ENCODE measurements around the gene ZBTB17.
"Not testable (repeated sequence)": the region's sequence is repeated elsewhere in the genome, so short reads cannot be mapped to it uniquely, and the experiment has no call there.

Gene ZBTB17

DNA sequence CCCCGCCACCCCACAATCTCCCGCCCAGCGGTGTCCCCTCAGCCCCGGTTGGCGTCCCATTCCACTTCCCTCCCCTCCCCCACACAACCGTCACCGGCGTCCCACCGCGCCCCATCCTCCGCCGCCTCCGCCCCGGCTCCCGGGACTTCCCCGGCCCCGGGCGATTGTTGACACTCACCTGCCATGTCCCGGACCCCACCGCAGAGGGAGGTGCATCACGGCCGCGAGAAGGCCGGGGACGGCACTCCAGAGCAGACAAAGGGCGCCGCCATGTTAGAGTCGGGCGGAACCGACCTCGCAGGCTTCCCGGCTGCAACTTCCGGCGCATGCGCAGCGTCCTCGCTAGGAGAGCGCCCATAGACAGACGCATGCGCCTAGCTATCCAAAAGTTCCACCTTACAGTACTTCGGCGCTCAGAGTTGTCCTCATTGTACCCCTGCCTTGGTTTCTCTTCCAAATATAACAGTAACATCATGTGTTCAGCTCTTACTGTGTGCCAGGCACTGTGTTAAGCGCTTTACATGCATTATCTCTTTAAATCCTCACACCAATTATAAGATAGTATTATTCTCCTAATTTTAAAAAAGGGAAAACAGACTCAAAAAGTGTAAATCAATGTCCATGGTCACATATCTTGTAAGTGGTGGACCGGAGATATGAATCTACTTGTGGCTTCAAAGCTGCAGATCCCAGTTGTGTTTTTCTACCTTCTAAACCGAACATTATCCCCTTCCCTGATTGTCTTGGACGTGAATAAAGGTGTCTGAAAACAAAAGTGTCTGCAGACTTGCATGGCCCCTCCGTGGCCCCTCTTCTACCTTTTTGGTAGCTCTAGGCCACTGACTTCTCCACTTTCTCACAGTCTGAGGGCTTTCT lies at the start of gene ZBTB17:
ZBTB17 (minus strand) TSS at position 297 of the 876 bp plus-strand sequence. CDS start 27,606 bp downstream, outside the sequence.
- no peak for FAIRE-seq

DNA sequence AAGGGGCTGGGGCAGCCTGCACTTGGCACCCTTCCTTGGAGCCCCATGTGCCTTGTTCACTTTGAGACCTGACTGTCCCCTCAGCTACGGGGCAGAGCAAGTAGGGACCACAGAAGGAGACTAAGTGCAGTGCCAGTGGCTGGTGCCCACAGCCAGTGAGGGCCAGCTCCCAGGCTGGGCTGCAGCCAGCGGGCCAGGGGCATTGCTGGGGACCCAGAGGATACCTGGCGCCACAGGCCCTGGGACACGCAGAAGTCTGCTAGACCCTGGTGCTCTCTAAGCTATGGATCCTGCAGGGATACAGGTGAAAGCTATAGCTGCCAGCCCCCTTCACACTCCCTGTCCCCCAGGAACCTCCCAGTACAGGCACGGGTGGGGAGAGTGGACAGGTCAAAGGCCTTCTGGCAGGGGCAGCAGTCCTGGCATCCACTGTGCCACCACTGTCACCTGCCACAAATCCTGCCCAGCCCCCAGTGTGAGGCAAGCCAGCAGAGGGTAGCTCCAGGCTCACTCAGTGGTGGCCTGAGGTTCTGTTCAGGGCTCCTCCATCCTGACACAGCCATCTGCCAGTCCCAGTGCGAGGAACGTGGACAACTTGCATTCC lies 47.3 kb upstream of the ZBTB17 start:
- no peak for FAIRE-seq

DNA sequence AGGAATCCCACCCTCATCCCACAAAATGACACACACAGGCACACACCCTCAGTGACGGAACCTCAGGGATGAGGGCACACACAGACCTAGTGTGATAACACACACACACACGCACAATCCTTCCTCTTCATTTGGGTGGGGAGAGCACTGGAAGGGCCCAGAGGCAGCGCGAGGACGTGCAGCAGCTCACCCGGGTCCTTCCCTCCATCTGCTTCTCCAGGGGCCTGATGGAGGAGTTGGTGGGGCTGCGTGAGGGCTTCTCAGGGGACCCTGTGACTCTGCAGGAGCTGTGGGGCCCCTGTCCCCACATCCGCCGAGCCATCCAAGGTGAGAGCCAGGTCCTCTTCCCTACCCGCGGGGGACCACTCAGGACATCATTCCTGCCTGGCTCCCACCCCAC lies 46.5 kb upstream of the ZBTB17 start:
- no peak for FAIRE-seq

DNA sequence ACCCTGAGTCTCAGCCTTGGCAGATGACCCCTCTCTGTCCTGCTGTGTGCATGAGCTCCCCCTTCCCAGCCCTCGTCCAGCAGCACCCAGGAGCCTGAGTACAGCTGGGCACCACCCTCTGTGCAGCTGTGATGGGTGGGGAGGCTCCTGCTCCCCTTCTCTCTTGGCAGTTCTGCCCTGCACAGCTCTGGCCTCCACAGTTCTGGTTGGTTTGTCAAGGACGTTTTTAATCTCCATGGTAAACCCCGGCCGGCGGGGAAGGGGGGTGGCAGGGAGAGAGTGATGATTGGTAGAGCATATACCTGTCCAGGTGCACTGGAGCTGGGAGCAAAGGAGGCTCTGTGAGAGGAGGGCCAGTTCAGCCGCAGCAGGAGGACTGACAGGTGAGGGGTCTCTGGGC lies 45.8 kb upstream of the ZBTB17 start, which contains the start of gene CLCNKA:
CLCNKA (plus strand) TSS at position 356 of the 400 bp plus-strand sequence. CDS start 584 bp downstream, outside the sequence.
- no peak for FAIRE-seq

DNA sequence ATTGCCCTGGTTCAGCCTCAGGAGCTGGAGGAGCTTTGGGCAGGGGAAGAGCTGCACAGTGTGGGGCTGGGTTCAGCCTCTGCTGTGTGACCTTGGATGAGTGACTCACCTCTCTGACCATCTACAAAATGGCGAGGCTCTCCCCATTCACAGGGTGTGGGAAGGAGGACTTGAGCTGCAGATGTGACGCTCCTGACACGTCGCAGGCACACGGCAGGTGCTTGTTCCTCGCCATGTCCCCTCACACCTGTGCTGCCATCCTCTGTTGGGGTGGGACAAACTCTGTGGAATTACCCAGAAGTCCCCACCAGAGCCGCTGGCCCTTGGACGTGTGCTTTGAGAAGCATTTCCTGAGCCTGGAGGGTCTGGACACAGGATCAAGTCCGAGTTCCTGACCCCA lies 45.0 kb upstream of the ZBTB17 start:
- not testable (repeated sequence) for FAIRE-seq

DNA sequence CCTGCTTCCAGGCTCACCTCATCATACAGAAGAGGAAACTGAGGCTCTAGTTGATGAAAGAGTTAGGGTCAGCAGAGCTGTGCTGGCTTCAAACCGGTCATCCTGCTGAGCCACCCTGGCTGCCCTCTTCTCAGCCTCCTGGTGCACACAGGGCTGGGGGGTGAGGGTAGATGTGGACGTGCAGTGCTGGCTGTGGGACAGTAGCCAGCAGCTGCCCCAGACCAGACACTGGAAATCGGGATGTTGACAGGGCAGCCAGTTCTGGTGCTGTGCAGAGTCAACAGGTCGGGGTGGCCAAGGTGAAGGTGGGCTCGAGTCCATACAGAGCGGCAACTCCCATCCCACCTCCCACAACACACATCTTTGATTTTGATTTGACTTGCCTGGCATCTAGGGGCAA lies 44.4 kb upstream of the ZBTB17 start:
- FAIRE-seq, result no peak

DNA sequence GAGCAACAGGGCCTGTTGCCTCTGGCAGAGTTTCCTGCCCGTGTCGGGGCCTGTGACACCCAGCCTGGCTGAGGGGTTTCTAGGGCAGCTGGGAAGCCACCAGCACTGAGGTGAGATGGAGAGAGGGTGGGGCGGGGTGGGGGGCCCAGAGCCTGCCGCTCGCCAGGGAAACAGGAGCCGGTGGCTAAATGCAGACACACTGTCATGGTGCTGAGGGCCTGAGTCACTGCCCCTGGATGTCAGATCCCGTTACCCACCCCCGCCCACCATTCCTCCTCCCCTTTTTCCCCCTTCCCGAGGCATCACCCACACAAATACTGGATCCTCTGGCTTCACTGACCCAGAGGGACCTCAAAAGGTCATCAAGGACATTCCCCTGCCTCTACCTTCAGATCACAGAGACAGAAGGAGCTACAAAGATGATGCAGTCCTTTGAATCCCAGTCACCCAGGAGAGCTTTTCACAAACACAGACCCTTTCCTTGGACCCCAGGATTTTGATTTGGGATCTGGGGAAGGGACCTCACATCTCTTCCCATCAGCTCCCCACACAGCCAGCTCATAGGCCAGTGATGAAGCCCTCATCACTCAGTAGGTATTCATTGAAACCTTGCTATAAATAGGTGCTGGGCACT lies 43.9 kb upstream of the ZBTB17 start:
- FAIRE-seq, result no peak

DNA sequence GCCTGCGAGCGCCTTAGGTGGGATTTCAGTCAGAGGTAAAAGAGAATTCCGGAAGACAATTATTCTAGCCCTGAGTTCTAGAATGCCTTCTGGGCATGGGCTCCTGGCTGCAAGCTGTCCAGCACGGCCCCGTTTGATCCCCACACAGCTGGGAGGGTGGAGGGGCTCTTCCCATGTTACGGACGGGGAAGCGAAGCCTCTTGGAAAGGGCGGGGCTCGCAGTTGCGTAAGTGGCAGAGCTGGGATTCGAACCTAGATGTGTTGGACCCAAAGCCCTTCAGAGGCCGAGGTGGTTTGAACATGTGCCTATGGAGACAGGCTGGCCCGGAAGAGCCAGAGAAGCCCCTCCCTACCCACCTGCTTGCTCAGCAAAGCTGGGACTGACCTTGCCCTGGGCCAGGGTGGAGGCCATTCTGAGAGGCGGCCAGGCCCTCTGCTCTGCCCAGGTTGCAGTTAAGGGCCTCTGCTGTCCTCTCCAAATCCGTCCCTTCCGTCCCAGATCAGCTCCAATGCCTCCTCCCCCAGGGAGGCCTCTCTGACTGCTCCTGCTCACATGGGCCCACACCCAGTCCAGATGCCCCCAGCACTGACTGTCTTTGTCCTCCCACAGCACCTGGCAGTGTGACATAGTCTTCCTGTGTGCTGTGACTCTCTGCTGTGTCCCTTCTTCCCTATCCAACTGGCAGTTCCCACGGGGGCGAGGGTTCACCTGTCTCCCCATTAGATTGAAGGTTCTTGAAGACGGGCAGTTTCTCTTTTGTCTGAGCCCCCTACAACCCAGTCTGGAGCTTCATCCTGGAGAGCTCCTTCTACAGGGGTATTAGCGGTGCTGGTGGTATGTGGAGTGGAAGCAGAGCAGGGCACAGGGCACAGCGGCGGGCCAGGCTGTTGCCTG lies 43.1 kb upstream of the ZBTB17 start:
- no peak for FAIRE-seq

DNA sequence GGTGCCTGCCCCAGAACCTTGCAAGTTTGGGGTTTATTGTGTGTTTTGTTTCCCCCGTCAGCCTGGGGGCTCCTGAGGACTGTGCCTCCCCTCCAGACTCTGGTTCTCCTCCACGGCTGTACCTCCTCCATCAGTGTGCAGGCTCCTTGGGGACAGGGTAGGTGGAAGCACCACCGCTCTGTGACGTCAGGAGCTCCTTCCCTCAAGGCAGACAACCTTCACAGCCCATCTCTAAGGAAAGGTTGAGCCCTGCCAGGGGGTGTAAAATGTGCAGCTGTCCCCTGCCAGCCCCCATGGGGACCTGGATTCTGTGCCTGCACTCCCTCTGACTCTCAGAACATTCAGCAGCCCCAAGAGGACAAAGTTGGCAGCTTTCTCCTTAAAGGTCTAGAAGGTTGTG lies 42.4 kb upstream of the ZBTB17 start:
- no peak for FAIRE-seq

DNA sequence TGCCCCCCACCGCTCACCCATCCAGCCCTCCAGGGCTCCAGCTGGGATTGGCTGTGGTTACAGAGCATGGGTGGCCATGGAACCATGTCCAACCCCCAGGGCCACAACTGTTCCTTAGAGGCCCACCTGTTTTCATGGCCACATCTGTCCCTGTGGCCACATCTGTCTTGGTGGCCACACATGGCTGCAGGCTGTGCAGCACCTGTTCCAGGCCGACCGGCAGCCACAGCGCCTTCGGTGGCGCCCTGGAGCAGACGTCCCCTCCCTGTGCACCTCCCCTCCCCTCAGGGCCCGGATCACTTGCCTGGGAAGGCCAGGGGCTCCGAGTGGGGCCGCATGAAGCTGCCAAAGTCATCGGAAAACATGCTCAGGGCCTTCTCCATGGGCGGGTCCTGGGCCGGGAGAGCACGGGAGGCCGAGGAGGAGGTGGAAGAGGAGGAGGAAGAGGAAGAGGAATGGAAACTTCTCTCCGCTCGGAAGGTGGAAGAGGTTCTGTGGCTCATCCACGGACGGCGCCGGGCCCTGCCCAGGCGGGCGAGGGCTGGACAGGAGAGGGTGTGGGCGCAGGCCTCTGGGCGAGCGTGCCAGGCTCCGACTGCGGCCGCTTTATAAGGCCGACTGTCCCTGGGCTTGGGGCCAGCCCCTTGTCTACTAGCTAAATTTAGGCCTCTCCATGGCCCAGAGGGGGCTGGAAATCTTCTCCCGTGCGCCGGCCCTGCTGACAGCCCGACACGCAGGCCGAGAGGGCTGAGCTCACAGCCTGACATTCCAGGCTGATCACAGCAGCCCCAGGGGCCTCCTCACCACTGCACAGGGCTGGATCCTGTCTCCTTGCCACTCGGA lies 41.8 kb upstream of the ZBTB17 start, which contains the start of gene HSPB7:
HSPB7 (minus strand) TSS at position 583 of the 843 bp plus-strand sequence; CDS start at position 503, 80 bp downstream.
- no peak for FAIRE-seq

DNA sequence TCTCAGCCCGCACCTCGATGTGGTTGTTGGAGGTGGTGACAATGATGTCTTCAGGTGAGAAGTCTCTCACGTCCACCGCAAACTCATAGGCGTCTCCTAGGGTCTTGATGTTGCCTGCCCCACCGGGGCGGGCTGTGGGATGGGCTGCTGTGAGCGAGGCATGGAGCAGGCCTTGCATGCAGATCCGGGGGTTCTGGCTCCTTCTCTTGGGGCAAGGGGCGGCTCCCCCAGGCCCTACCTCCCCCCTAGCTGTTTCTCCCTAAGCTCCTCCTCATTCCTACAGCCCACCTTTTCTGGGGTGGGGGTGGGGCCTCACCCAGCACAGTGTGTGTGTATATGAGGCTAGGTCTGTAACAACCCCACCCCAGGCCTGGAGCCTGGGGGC lies 41.2 kb upstream of the ZBTB17 start:
- FAIRE-seq, result no peak

DNA sequence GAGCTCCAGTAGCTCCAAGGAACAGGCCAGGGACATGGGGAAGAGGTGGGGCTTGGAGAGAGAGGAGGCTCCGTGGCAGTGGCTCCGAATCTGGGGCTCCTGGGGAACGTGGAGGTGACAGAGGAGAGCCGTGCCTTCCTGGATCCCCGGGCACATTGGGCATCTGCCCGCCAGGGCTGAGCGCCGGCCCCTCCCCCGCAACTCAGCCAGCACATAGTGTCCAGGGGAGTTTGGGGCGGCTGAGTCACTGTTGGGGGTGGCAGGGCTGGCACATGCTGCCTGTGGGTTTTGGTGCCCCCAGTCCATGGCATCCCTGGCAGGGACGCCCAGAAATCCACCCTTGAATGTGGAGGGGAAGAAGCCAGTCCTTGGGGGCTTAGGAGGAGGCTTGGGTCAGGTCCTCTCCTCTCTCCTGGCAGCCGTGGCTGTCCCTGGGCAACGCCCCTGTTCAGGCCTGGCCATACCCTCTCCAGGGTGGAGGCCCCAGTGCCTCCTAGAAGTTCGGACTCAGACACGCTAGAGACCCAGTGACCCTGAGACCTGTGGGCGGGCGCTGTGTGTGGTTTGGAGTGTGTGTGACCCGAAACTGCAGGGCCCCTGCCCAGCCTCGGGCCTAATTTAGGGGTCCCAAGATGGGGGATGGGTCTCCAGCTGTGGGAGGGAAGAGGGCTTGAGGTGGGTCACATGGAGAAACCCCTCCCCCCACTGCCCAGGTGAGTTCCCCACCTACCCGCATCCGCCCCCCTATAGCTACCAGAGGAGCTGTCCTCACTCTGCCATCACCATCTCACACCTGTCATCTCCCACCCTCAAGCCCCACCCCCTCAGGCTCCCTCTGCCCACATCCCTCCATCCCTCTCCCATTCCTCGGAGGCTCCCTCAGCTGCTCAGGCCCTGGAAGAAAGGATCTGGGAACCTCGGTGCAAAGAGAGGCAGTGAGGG lies 40.3 kb upstream of the ZBTB17 start:
- no peak for FAIRE-seq

DNA sequence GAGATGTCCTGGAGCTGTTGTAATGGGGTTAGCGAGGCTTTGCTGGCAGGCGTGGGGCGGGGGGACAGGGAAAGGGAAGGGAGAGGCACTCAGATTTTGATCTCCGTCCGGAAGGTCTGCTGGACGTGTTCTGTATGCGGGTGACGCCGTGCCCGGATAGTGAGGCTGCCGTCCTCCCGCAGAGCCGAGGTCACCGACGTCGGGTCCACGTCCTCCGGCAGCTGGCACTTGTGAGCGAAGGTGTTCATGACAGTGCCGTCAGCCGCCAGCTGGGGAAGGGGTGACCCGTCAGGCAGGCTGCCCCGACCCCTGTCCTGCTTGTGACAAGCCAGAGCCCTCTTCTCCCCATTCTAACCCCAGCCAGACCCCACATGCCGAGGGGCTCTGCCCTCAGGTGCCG lies 39.6 kb upstream of the ZBTB17 start:
- FAIRE-seq, result no peak

DNA sequence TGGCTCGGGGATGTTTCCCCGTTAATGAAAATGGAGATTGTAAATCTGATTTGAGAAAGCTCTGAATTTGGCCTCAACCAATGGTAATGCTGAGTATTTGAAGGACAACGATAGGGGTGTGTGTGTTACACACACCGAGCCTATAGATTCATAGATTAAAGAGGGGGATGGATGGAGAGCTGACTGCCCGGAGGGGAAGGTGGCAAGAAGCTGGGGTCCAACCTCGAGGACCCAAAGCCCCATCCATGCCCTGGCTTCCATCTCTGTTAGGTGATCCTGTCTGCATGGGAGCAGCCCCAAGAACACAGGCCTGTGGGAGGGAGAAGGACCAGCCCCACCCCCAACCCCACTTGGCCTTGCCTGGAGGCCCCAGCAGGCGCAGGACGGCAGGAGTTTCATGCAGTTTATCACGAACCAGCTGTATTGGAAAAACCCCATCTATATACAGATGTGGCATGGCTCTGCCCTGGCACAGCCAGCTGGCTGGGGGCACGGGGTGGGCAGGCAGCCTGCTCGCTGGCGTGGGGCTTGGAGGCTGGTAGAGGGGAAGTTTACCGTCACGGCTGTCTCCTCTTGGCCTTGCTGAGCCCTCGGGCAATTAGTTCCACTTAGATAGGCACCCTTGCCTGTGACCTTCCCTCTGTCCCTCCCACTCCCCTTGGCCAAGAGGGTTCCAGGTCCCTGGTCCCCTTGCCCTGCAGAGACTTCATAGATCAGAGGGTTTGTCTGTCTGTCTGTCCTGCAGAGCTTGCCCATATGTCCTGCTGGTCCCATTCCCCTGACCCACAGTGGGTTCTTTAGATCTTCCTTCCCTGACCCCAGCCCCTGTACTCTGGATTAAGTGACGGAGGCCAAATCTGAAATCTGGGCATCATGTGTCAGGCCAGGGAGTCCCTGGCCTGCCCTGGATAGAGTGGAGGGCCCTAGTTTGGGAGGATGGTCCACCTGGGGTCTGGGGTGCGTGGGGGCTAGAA lies 38.9 kb upstream of the ZBTB17 start:
- FAIRE-seq, result no peak

DNA sequence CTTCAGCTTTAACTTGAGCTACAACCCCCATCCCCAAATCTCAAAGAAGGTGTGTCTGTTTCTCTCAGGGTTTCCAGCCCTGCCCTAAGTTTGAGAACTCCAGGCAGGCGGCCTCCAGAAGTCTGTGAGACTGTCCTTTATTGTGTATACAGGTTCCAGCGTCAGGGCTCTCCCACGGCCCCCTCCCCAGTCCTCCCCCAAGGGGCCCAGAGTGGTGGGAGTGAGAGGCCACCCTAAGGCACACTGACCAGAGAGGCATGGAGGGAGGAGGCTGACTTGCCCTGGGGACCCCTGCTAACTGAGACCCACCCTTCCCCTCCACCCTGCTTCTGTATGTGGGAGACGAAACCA lies 38.0 kb upstream of the ZBTB17 start:
- no peak for FAIRE-seq

DNA sequence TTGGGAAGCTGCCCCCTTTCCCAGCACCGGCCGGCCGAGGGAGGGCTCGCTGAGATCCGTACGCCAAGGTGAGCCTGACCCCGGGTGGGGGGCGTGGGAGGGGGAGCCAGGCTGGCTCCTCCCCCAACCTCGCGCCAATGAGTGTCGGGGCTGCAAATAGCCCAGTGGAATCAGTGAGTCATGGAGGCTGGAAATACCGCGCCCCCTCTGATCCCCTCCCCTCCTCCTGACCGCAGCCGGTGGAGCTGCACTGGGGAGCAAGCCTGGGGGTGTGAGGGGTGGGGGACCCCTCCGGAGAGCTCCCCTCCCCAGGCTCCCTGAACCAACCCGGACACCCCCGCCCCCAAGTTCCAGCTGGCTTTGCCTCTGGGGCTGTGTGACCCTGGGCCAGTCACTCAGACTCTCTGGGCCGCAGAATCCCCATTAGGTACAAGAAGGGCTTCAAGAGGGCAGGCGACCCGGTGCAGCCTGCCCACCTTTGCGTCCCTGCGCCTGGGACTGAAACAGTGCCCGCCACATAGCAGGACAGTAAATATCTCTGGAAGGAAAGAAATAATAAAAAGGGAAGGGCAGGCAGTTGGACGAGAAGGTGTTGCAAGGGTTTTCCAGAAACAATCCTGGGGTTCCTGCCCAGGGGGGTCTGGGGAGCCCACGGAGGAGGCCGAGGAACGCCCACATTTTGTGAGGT lies 37.5 kb upstream of the ZBTB17 start:
- FAIRE-seq, result no peak

DNA sequence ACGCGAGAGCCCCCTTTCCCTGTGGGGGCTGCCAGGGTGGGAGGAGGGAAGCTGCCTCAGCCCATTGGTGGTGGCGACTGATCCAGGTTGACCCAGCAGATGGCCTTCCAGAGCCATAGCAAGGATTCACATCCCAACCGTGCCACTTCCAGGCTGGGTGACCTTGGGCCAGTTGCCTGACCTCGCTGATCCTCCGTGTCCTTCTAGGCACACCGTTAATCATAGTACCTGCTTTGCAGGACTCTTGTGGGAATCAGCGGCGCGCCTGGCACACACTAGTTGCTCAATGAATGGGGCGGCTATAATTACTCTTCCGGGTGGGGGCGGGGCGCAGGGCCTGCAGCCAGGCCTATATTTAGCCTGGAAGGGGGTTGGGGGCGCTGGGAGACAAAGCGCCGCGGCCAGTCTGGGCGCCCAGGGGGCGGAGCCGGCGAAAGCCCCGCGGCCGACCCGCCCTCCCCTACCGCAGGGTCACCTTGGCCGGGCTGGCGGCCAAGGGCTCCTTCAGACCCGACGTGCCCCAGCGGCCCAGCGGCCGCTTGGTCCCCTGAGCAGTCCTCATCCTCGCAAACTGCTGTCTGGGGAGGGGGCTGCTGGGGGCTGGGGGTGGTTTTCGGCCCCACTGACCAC lies 36.8 kb upstream of the ZBTB17 start:
- FAIRE-seq, result no peak

DNA sequence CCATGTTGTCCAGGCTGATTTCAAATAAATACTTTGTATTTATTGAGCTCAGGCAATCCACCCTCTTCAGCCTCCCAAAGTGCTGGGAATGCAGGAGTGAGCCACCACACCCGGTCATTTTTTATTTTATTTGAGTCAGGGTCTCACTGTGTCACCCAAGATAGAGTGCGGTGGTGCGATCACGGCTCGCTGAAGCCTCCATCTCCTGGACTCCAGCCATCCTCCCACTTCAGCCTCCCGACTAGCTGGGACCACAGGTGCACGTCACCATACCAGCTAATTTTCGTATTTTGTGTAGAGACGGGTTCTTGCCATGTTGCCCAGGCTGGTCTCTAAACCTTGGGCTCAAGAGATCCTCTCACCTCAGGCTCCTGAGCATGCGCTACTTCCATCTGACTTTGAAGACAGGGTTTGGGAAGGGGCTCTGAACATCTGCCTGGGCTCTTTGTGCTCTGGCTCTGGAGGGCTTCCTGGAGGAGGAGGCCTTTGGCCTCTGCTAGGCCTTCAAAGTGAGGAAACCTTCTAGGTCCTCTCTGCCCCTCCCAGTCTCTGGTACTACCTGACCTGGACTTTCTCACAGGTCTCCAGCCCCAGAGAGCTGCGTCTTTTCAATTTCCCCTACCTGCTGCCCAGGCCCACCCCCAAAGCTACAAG lies 36.2 kb upstream of the ZBTB17 start:
- FAIRE-seq, result no peak
